SK-N-MC (cell line): Measurements from ENCODE around the gene FAM210B.

Source experiments
- EZH2 ChIP-seq: fragments of 200-600 bp; sonication (generic); IDR thresholded peaks from one replicate; pipeline ENCODE4 v1.6.1; 2017; ENCODE audit warnings: antibody characterized with exemption
- FOXP2 ChIP-seq: optimal IDR thresholded peaks from 2 replicates; pipeline ENCODE3; 2011; ENCODE audit warnings: mild to moderate bottlenecking, moderate library complexity; ENCODE audit not compliant: insufficient read depth; ENCODE audit errors: extremely low read length, control extremely low read depth
- POLR2AphosphoS5 ChIP-seq: IDR thresholded peaks from 2 replicates; pipeline ENCODE4 v1.6.1; 2012; ENCODE audit warnings: mild to moderate bottlenecking, low read depth, low read length, borderline replicate concordance

DNA sequence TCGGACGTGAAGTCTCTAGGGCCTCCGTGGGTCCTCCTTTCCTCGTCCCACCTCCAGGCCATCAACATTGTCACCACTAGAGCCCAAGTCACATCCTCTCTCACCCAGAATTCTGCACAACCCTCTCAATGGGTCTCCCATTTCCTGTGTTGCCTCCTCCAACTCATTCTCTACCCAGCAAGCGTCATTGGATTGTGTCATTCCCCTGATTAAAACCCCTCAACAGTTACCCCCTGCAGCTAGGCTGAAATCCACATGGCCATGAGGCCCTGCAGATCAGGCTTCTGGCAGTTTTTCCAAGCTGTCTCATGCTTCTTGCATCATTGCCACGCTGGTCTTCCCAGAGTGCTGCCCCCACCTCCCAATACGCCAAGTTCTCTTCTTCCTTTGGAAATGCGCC is 12.9 kb upstream of the FAM210B start:
- TF ChIP-seq EZH2, result no peak
- TF ChIP-seq POLR2AphosphoS5, result no peak
- TF ChIP-seq FOXP2, result no peak
